GM19240 (cell line): ENCODE data around the gene GPC6.
"Not testable (repeated sequence)": the region's sequence is repeated elsewhere in the genome, so short reads cannot be mapped to it uniquely, and the experiment has no call there.

Experiments used
- DNase-seq: peaks from one replicate; pipeline ENCODE4 v3.0.0; 2011; ENCODE audit warnings: low spot score; ENCODE audit not compliant: insufficient read length

Gene GPC6

DNA sequence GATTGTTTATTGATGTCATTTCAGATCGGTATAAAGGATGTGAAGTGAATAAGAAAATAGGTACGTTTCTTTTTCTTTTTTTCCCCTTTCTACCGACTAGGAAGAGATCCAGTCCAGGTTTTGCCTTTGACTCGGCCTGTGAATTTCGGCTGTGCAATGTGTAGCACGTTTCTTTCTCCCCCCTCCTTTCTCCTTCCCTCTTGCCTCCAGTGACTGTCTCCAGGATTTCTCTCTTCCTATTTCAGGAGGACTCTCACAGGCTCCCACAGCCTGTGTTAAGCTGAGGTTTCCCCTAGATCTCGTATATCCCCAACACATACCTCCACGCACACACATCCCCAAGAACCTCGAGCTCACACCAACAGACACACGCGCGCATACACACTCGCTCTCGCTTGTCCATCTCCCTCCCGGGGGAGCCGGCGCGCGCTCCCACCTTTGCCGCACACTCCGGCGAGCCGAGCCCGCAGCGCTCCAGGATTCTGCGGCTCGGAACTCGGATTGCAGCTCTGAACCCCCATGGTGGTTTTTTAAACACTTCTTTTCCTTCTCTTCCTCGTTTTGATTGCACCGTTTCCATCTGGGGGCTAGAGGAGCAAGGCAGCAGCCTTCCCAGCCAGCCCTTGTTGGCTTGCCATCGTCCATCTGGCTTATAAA is at the start of gene GPC6:
GPC6 (plus strand) TSS at position 185 of the 657 bp plus-strand sequence.
- no peak for DNase-seq

DNA sequence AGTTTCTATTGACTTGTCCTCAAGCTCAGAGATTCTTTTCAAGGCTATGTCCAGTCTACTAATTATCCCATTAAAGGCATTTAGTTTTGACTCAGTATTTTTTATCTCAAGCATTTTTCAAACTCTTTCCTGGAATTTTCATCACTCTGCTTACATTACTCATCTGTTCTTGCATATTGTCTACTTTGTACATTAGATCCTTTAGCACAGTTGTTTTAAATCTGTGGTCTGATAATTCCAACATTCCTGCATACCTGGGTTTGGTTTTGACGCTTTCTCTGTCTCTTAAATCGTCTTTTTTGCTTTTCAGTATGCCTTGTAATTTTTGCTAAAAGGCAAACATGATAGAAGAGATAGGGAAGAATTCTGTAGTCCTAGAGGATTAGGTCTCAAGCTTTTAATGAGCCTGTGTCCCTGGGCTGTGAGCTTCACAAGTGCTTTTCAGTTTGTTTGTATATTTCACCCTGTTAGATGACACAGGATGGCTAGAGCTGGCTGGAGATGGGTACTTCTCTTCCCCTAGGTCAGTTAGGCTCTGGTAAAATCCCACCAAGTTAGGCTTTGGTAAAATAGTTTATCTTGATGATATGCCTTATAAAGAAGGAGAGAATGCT is 46.1 kb upstream of the GPC6 start:
- no peak for DNase-seq

- DNase-seq: no peak
These were observed 44.2 kb upstream of the GPC6 start for GRCh38 chr13:93182406-93182805.

- DNase-seq: no peak
These were observed 43.3 kb upstream of the GPC6 start for GRCh38 chr13:93183302-93183701.

DNA sequence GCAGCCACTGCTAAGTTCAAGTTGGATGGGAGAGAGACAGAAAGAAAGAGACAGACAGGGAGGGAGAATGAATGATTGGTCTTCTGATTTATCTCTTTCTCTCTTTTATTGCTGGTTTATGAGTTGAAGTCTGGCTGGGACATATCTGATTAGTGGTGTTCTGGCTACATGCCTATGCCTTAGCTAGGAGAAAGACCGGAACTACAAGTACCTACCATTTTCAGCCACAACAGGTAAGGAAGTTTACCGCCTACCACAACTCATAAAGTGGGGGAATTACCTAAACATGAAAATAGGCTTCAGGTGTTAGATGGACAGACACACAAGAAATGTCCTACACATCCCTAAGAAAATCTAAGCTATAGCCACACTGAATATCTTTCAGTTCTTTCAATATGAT is 36.6 kb upstream of the GPC6 start:
- DNase-seq: no peak

GRCh38 chr13:93193682-93194081 is 32.9 kb upstream of the GPC6 start:
- DNase-seq: no peak

GRCh38 chr13:93199856-93200255 is 26.8 kb upstream of the GPC6 start:
- no peak for DNase-seq

- no peak for DNase-seq
These were observed 26.0 kb upstream of the GPC6 start for GRCh38 chr13:93200626-93201025.

- DNase-seq: no peak
These were observed 24.5 kb upstream of the GPC6 start for GRCh38 chr13:93201992-93202558.

- DNase-seq: not testable (repeated sequence)
These were observed 19.7 kb upstream of the GPC6 start for GRCh38 chr13:93206778-93207392.

- no peak for DNase-seq
These were observed 10.5 kb upstream of the GPC6 start for GRCh38 chr13:93216122-93216521.

- no peak for DNase-seq
These were observed 8.8 kb upstream of the GPC6 start for GRCh38 chr13:93217721-93218261.

GRCh38 chr13:93218583-93218982 is 8.0 kb upstream of the GPC6 start:
- DNase-seq: no peak

GRCh38 chr13:93220073-93220472 is 6.5 kb upstream of the GPC6 start:
- no peak for DNase-seq

GRCh38 chr13:93222976-93223375 is 3.6 kb upstream of the GPC6 start:
- DNase-seq: no peak

- no peak for DNase-seq
These were observed 2.1 kb upstream of the GPC6 start for GRCh38 chr13:93224535-93224934.

- no peak for DNase-seq
These were observed 997 bp upstream of the GPC6 start for GRCh38 chr13:93225610-93226009.

GRCh38 chr13:93226065-93226622 is 463 bp upstream of the GPC6 start:
- no peak for DNase-seq

GRCh38 chr13:93227280-93227877 is 772 bp downstream of the GPC6 start:
- DNase-seq: no peak

DNA sequence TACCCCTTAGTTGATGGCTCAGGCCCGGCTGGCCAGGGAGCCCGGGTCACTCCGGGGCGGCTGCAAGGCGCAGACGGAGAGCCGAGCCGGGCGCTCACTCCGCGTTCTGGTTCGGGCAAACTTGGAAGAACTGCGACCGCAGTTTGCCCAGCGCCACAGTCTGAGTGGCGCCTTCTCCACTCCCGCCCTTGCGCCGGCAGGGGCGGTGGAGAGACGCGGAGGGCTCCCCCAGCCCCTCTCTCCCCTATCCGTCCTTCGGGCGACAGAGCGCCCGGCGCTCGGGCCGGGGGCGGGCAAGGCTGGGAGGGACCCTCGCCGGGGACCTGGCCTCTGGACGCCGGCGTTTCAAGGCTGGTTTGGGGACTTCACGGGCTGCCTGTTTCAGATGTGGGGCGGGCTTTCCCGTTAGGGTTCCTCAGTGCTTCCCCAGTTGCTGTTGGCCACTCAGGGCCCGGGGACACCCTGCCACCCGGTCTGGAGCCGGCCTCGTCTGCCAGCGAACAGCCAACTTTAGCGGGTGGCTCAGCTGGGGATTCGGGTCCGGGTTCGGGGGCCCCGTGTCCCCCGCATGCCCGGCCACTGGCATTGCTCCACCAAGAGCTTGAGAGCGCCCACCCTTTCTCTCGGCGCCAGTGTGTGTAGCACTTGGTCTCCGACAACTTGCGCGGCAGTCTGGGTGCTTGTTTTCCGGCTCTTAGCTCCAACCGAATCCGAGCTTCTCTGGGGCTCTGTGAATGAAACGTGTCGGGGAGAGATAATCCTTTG is 1.5 kb downstream of the GPC6 start:
- DNase-seq: no peak

- no peak for DNase-seq
These were observed 2.0 kb downstream of the GPC6 start for GRCh38 chr13:93228643-93228937.
